GM23338 (cell line): ENCODE data around the gene FAM89B.

Experiments
- CTCF ChIP-seq, 2 experiments: fragments of 200-600 bp in 1 of 2; sonication (generic) in 1 of 2; conservative IDR thresholded peaks; 2 replicates each; pipeline versions ENCODE4 v1.5.1 to v1.6.1; 2016 to 2017; ENCODE audit warnings: antibody characterized with exemption in 2 of 2, low read depth in 2 of 2, mild to moderate bottlenecking in 2 of 2, moderate library complexity in 1 of 2
- EZH2phosphoT487 ChIP-seq: fragments of 200-600 bp; sonication (generic); IDR thresholded peaks from one replicate; pipeline ENCODE4 v1.8.1; 2018; ENCODE audit warnings: antibody characterized with exemption; ENCODE audit not compliant: unreplicated experiment
- TF ChIP-seq, protein P1 (sequence below): IDR thresholded peaks from one replicate; pipeline ENCODE4 v1.6.1; 2018; ENCODE audit warnings: antibody characterized with exemption; ENCODE audit not compliant: unreplicated experiment

- TF ChIP-seq CTCF (conservative IDR thresholded peaks at IDR 0.05; ENCODE audit: low read depth in 2 of 2) = no peak
- no peak for TF ChIP-seq EZH2phosphoT487
- TF ChIP-seq, protein P1, sequence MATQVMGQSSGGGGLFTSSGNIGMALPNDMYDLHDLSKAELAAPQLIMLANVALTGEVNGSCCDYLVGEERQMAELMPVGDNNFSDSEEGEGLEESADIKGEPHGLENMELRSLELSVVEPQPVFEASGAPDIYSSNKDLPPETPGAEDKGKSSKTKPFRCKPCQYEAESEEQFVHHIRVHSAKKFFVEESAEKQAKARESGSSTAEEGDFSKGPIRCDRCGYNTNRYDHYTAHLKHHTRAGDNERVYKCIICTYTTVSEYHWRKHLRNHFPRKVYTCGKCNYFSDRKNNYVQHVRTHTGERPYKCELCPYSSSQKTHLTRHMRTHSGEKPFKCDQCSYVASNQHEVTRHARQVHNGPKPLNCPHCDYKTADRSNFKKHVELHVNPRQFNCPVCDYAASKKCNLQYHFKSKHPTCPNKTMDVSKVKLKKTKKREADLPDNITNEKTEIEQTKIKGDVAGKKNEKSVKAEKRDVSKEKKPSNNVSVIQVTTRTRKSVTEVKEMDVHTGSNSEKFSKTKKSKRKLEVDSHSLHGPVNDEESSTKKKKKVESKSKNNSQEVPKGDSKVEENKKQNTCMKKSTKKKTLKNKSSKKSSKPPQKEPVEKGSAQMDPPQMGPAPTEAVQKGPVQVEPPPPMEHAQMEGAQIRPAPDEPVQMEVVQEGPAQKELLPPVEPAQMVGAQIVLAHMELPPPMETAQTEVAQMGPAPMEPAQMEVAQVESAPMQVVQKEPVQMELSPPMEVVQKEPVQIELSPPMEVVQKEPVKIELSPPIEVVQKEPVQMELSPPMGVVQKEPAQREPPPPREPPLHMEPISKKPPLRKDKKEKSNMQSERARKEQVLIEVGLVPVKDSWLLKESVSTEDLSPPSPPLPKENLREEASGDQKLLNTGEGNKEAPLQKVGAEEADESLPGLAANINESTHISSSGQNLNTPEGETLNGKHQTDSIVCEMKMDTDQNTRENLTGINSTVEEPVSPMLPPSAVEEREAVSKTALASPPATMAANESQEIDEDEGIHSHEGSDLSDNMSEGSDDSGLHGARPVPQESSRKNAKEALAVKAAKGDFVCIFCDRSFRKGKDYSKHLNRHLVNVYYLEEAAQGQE = no peak
Observed at GRCh38 chr11:65592858-65593517, 20.6 kb downstream of the FAM89B start.
